Psoas muscle (tissue), 8 donors: ENCODE data around the gene CAMK2A. TPM values are rescaled to one million over a fixed set of nuclear protein-coding genes. Genes with fewer than 3 reads are reported as not detected.

Experiments used
- ATAC-seq, 4 donors: fragments of 200-7000 bp; cut with Tn5 transposase; one replicate each; pipeline ENCODE4 v1.9.1; 2020; ENCODE audit warnings: moderate library complexity in 3 of 4, mild to moderate bottlenecking in 2 of 4
- DNase-seq, 2 donors: peaks; one replicate each; pipeline ENCODE4 v3.0.0-alpha.2; 2020
- H3K27ac ChIP-seq: fragments of 200-600 bp; one replicate; pipeline ENCODE4 v1.8.0; 2022
- H3K27me3 ChIP-seq, 3 donors: fragments of 200-600 bp in 1 of 3; one replicate each; pipeline versions ENCODE4 v1.6.1 to v1.8.0; 2013 to 2022; ENCODE audit warnings: low read length in 2 of 3, mild to moderate bottlenecking in 2 of 3, moderate library complexity in 1 of 3; ENCODE audit not compliant: insufficient read depth in 3 of 3
- H3K36me3 ChIP-seq, 2 donors: fragments of 200-600 bp in 1 of 2; one replicate each; pipeline versions ENCODE4 v1.6.1 to v1.8.0; 2013 to 2022; ENCODE audit warnings: low read depth in 1 of 2, mild to moderate bottlenecking in 1 of 2, moderate library complexity in 1 of 2; ENCODE audit not compliant: insufficient read depth in 1 of 2
- H3K4me1 ChIP-seq: fragments of 200-600 bp; one replicate; pipeline ENCODE4 v1.8.0; 2022
- H3K4me3 ChIP-seq: fragments of 200-600 bp; one replicate; pipeline ENCODE4 v1.8.0; 2022; ENCODE audit warnings: mild to moderate bottlenecking
- H3K9me3 ChIP-seq: fragments of 200-600 bp; one replicate; pipeline ENCODE4 v1.8.0; 2022
- WGBS, 3 donors: extraction: QIAGEN DNeasy Blood & Tissue Kit; methylation state at CpG; one replicate each; pipeline versions ENCODE4 v1.1.6 to v1.1.7; 2013; 5-methylcytosine and 5-hydroxymethylcytosine counted together
- intact Hi-C, 2 donors: fragments of 100-400 bp; cut with DNase I; formaldehyde crosslinking; loops; one replicate each; pipeline versions ENCODE4 v1.11.0 to v1.14.2; 2022
- polyA plus RNA-seq, 3 donors: library from polyadenylated mRNA; stranded (reverse); fragments of 200-250 nt; gene quantifications; one replicate each; pipeline ENCODE4 v1.2.3, GENCODE V29; 2013
- total RNA-seq, 4 donors: library from RNA; stranded (reverse); fragmentation: NEBNext Ultra II Directional in 2 of 4; extraction: Animal tissue kit (Norgen Biotek cat#: 25700) in 2 of 4; gene quantifications; one replicate each; pipeline versions ENCODE4 v1.2.1 to v1.2.4, GENCODE V29; 2021 to 2023
- TF ChIP-seq, protein P1 (sequence below): fragments of 200-600 bp; IDR thresholded peaks from one replicate; pipeline ENCODE4 v1.8.0; 2022; ENCODE audit warnings: antibody characterized with exemption
- donor health status: healthy with polysubstance abuse.
- donor health status: DM: no; HTN: no; CAD: no; lungs with moderate emphysema.
- donor health status: Bipolar disorder and iron deficiency.
- donor health status: healthy.
- donor health status: DM: yes; HTN: yes; CAD: no.
- donor health status: DM: no; HTN: no; CAD: no.
- donor health status: DM: no; HTN: no; CAD: no.
- donor health status: DM: yes; HTN: yes; CAD: no.

Gene CAMK2A
- total and polyA plus RNA-seq, 7 donors: 8.1 to 118 (median 45.3) TPM

DNA sequence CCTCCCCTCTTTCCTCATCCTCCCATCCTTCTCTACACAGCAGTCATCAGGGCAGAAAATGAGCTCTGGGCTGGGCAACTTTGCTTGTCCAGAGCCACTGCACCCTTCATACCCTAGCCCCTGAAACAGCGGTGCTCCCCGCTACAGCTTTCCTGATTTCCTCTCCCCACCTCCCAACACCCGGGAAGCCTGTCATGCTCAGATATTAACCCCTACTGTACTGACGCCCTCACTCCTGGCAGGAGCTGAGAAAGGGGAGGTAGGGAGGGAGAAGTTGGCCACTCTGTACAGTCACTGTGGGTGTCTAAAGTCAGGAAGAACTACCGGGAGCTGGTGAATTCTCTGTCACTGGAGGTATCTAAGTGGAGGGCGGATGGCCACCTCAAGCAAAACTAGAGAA, 782 bp downstream of the CAMK2A start:
- intact Hi-C loops: no loop called here
- ATAC-seq (no peak), DNase-seq (no peak)
- TF ChIP-seq, protein P1, sequence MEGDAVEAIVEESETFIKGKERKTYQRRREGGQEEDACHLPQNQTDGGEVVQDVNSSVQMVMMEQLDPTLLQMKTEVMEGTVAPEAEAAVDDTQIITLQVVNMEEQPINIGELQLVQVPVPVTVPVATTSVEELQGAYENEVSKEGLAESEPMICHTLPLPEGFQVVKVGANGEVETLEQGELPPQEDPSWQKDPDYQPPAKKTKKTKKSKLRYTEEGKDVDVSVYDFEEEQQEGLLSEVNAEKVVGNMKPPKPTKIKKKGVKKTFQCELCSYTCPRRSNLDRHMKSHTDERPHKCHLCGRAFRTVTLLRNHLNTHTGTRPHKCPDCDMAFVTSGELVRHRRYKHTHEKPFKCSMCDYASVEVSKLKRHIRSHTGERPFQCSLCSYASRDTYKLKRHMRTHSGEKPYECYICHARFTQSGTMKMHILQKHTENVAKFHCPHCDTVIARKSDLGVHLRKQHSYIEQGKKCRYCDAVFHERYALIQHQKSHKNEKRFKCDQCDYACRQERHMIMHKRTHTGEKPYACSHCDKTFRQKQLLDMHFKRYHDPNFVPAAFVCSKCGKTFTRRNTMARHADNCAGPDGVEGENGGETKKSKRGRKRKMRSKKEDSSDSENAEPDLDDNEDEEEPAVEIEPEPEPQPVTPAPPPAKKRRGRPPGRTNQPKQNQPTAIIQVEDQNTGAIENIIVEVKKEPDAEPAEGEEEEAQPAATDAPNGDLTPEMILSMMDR: no peak
- Histone ChIP-seq H3K4me1 (no peaks in the 10 kb centered on the region), H3K4me3 (no peak overlapping the region), H3K27me3 (no peaks in the 10 kb centered on the region), H3K27ac (no peak overlapping the region), H3K9me3 (no peaks in the 10 kb centered on the region), H3K36me3 (no peaks in the 10 kb centered on the region)
- 54 to 61% (median 58%) methylated on average over 6 of the region's 6 CpGs for WGBS, 3 donors

DNA sequence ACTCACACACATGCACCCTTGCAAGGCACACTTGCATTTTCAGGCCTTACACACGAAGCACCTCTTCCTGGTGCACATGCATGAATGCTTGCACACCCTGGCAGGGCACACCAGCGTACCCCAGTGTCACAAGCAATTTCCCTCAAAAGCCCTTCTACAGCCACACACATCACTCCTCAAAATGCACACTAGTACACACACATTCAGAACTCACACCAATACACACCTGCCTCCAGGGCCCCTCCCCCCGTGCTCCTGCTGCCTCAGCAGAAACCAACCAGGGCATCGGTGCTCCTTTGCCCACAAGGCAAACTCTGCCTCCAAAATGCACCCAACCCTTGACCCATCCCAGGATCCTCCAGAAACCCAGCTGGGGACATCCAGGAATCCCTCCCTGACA, 1.2 kb downstream of the CAMK2A start:
- 81 to 92% (median 86%) methylated on average over 4 of the region's 4 CpGs for WGBS, 3 donors
- no peak overlapping the region for H3K27ac ChIP-seq
- TF ChIP-seq, protein P1: no peak
- no peak for DNase-seq
- H3K4me1 ChIP-seq: no peaks in the 10 kb centered on the region
- no peaks in the 10 kb centered on the region for H3K9me3 ChIP-seq
- intact Hi-C loops: no loop called here
- H3K27me3 ChIP-seq: no peaks in the 10 kb centered on the region
- no peak overlapping the region for H3K4me3 ChIP-seq
- H3K36me3 ChIP-seq: no peaks in the 10 kb centered on the region
- ATAC-seq: no peak

DNA sequence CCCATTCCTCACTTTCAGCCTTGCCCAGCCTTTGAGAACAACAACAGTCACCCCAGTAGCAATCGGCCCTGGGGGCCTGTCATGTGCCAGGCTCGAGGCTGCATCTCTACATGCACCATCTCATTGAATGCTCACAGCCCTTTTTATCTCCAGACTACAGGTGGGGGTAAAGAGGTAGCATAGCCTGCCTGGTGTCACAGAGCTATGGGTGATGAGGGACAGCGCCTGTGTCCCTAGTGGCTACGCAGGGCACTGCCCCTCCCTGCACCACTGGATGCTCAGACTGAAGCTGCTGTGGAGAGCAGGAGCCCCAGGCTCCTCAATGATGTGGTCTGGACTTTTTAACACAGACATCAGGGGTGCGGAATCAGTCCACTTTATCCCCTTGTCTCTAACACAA, 2.8 kb downstream of the CAMK2A start:
- Histone ChIP-seq H3K4me1 (no peaks in the 10 kb centered on the region), H3K4me3 (no peak overlapping the region), H3K27ac (no peak overlapping the region), H3K9me3 (no peaks in the 10 kb centered on the region), H3K27me3 (no peaks in the 10 kb centered on the region), H3K36me3 (no peaks in the 10 kb centered on the region)
- ATAC-seq: peak in 2 of 4 donors; percentile 61 to 63
- WGBS, 3 donors: 79 to 82% (median 81%) methylated on average over 5 of the region's 5 CpGs
- no peak for DNase-seq
- TF ChIP-seq, protein P1: peak; percentile 12
- intact Hi-C loops: no loop called here

DNA sequence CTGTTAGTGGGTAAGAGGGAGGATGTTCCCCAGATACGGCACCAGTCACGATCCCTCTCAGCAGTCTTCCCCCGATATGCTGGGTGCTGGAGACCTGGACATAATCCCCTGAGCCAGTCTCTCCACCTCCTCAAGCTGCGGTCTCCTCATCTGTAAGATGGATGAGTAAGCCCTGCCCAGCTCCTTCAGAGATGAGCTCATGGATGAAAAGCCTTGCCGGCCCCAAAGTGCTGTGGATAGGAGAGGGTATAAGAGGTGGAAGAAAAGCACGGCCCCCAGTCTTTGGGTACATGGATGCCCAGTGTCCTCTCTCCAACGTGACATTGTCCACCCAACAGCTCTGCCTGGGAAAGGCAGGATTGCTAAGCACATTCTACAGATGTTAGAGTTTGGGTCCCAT, 4.5 kb downstream of the CAMK2A start:
- H3K9me3 ChIP-seq: no peaks in the 10 kb centered on the region
- no peak overlapping the region for H3K4me3 ChIP-seq
- no peaks in the 10 kb centered on the region for H3K27me3 ChIP-seq
- TF ChIP-seq, protein P1: no peak
- no peak for DNase-seq
- no peaks in the 10 kb centered on the region for H3K4me1 ChIP-seq
- WGBS, 3 donors: 91 to 99% (median 92%) methylated on average over 7 of the region's 7 CpGs
- no peak overlapping the region for H3K27ac ChIP-seq
- intact Hi-C loops: no loop called here
- no peaks in the 10 kb centered on the region for H3K36me3 ChIP-seq
- ATAC-seq: no peak

DNA sequence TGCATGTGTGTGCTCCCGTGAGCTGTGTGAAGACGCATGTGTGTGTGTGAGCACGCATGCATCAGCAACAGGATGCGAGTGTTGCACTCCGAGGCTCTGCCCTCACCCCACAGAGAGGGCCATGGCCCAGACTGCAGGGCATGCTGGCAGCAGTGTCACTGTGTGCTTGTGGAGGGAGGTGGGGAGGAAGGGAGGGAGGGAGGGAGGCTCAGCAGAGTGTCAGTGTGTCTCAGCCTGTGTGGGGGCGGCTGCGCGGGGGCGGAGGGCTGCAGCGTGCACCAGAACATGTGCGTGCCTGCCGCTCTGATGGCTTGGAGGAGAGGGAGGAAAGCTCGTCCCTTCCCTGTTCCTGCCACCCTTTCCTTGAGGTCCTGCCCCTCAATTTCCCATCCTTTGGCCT, 5.3 kb downstream of the CAMK2A start:
- intact Hi-C loops: no loop called here
- 77 to 82% (median 80%) methylated on average over 10 to 13 of the region's 13 CpGs for WGBS, 3 donors
- no peak for DNase-seq

More for the DNA sequence above, 5.3 kb downstream of the CAMK2A start:
- no peaks in the 10 kb centered on the region for H3K36me3 ChIP-seq
- H3K27me3 ChIP-seq: no peaks in the 10 kb centered on the region
- H3K4me1 ChIP-seq: no peaks in the 10 kb centered on the region
- H3K27ac ChIP-seq: no peak overlapping the region
- H3K4me3 ChIP-seq: no peak overlapping the region
- TF ChIP-seq, protein P1: no peak
- no peak for ATAC-seq
- H3K9me3 ChIP-seq: no peaks in the 10 kb centered on the region
